ENCODE results near the gene GRID1. TPM values are rescaled to one million over a fixed set of nuclear protein-coding genes. Genes with fewer than 3 reads are reported as not detected.

Gene GRID1
- total and polyA plus RNA-seq, 9 of the 15 experiments (the other 6 are each of a cell fraction or from before 2014, with no cell fraction given): 0.01 to 7.2 (median 1.2) TPM

DNA sequence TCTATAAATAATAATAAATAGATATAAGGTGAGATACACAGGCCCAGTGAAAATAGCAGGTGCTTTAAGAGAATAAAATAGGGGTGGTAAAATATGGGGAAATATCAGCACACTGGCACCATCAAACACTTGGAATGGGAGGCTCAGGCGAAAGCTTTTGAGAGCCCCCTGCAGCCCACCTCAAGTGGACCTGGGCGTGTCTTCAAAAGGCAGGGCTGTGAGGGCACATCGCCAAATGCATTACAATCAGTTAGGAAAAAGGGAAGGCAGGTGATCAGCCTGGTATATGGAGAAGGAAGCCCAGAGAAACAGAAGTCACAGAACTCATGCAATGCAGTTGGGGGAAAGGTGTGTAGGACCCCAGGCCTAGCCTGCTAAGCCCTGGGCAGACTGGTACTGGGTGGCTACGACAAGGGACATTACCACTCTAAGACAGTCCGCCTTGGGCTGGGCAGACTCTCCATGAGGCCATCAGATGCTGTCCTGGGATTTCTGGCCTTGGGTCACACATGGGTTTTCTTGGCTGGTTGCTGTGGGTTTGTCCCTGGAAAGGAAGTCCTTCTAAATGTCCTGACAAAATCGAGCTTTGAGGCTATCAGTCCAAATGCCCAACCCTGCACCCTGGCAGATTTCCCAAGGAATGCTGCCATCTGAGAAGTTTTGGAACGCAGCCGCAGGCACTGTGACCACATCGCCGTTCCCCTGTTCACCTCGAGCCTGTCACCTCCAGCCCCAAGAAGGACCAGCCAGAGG, 330.6 kb downstream of the GRID1 start:
- Histone ChIP-seq H3K27me3 (ENCODE audit: control insufficient read depth in 2 of 2, insufficient read depth in 2 of 2, low read length in 2 of 2) (peaks cover 0 to 6% of the 10 kb centered on the region in 2 experiments; a peak in 2 of 5 replicates), H4K20me1 (replicated peaks; ENCODE audit: control insufficient read depth, insufficient read depth, low read length) (no peaks in the 10 kb centered on the region), H3K9me1 (ENCODE audit: control insufficient read depth, insufficient read depth, low read length) (no peaks in the 10 kb centered on the region), H3K36me3 (ENCODE audit: control insufficient read depth, insufficient read depth, low read length) (no peaks in the 10 kb centered on the region), H3K4me3 (no peak overlapping the region), H3K79me2 (ENCODE audit: control insufficient read depth, insufficient read depth, low read length) (no peaks in the 10 kb centered on the region), H3K4me1 (replicated peaks in 1 of 2; ENCODE audit: control insufficient read depth in 2 of 2, insufficient read depth in 2 of 2, low read length in 2 of 2) (no peaks in the 10 kb centered on the region), H2AFZ (ENCODE audit: low read depth, low read length) (no peak overlapping the region), H3K27ac (ENCODE audit: extremely low read depth, low read depth, low read length) (no peak overlapping the region), H3K4me2 (ENCODE audit: insufficient read depth, low read length) (no peak overlapping the region), H3K9ac (ENCODE audit: insufficient read depth in 1 of 2, low read depth in 2 of 2, low read length in 2 of 2) (peak overlapping the region in 1 of 2 experiments; percentile 77; a peak in 1 of 4 replicates), H3K9me3 (replicated peaks; ENCODE audit: control insufficient read depth, insufficient read depth, low read depth, low read length) (no peaks in the 10 kb centered on the region)
- intact Hi-C loops (cut with micrococcal nuclease): no loop called here
- FAIRE-seq: no peak
- DNase-seq (ENCODE audit: extremely low read depth in 1 of 4, low spot score in 3 of 4): no peak
- in situ Hi-C loops (cut with MboI): no loop called here
- POLR2A ChIA-PET: interaction anchor here (1.4 kb wide), 1 partner anchor 10 kb away, joined by 4 read pairs; no protein-coding TSS in a partner anchor
- TF ChIP-seq E4F1 (CRISPR knock-in tag; IDR thresholded peaks at IDR 0.05; ENCODE audit: borderline replicate concordance) (no peak), BRCA1 (IDR thresholded peaks at IDR 0.05) (no peak), BRCA1 (CRISPR knock-in tag; IDR thresholded peaks at IDR 0.05) (no peak), MEF2A (IDR thresholded peaks at IDR 0.05; ENCODE audit: control insufficient read depth, low read depth, low read length) (no peak), ZFX (CRISPR knock-in tag; IDR thresholded peaks at IDR 0.05) (no peak)
- TF ChIP-seq, protein P1, sequence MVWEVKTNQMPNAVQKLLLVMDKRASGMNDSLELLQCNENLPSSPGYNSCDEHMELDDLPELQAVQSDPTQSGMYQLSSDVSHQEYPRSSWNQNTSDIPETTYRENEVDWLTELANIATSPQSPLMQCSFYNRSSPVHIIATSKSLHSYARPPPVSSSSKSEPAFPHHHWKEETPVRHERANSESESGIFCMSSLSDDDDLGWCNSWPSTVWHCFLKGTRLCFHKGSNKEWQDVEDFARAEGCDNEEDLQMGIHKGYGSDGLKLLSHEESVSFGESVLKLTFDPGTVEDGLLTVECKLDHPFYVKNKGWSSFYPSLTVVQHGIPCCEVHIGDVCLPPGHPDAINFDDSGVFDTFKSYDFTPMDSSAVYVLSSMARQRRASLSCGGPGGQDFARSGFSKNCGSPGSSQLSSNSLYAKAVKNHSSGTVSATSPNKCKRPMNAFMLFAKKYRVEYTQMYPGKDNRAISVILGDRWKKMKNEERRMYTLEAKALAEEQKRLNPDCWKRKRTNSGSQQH (CRISPR knock-in tag; IDR thresholded peaks at IDR 0.05): no peak
- no TSS peak for BruUV-seq (replicated peaks)
- 0% methylated on average over 11 of the region's 11 CpGs for WGBS (ENCODE audit: insufficient coverage, low coverage, missing lambda C conversion rate)
- no peak for ATAC-seq
- CTCF ChIA-PET (ENCODE audit: low intra/inter-chr PET ratio): no interaction called here
